ENCODE measurements around the gene KYNU.
"Not testable (repeated sequence)": the region's sequence is repeated elsewhere in the genome, so short reads cannot be mapped to it uniquely, and the experiment has no call there.

GRCh38 chr2:142948723-142949122, 71.3 kb downstream of the KYNU start:
- TF ChIP-seq EP300, CTCF, POLR2A, POLR2AphosphoS5 (IDR thresholded peaks at IDR 0.05): not testable (repeated sequence)
